Measurements from ENCODE around the gene WFIKKN2.
A peak's percentile ranks its signal among the peaks of the same experiment; 100 is the strongest.
"Not testable (repeated sequence)": the region's sequence is repeated elsewhere in the genome, so short reads cannot be mapped to it uniquely, and the experiment has no call there.

WFIKKN2 gene

GRCh38 chr17:50855708-50856330 lies 20.4 kb downstream of the WFIKKN2 start:
- DNase-seq (ENCODE audit: low read depth): no peak

- DNase-seq (ENCODE audit: low read depth): no peak
These were observed 21.0 kb downstream of the WFIKKN2 start for GRCh38 chr17:50856431-50856830.

GRCh38 chr17:50858486-50859225 lies 23.3 kb downstream of the WFIKKN2 start:
- DNase-seq (ENCODE audit: low read depth): no peak

GRCh38 chr17:50859727-50860126 lies 24.3 kb downstream of the WFIKKN2 start:
- DNase-seq (ENCODE audit: low read depth): not testable (repeated sequence)

- DNase-seq (ENCODE audit: low read depth): no peak
These were observed 25.9 kb downstream of the WFIKKN2 start for GRCh38 chr17:50861334-50861676.

GRCh38 chr17:50861822-50862528 lies 26.6 kb downstream of the WFIKKN2 start:
- no peak for DNase-seq (ENCODE audit: low read depth)

- DNase-seq (ENCODE audit: low read depth): no peak
These were observed 27.9 kb downstream of the WFIKKN2 start for GRCh38 chr17:50863221-50863843.

GRCh38 chr17:50863931-50864330 lies 28.5 kb downstream of the WFIKKN2 start:
- no peak for DNase-seq (ENCODE audit: low read depth)

- DNase-seq (ENCODE audit: low read depth): no peak
These were observed 29.3 kb downstream of the WFIKKN2 start for GRCh38 chr17:50864747-50865059.

GRCh38 chr17:50865060-50865867 lies 29.9 kb downstream of the WFIKKN2 start:
- DNase-seq (ENCODE audit: low read depth): peak; percentile 40

GRCh38 chr17:50865868-50866260 lies 30.5 kb downstream of the WFIKKN2 start:
- no peak for DNase-seq (ENCODE audit: low read depth)

GRCh38 chr17:50866261-50866949 lies 31.0 kb downstream of the WFIKKN2 start, which contains the start of gene TOB1:
TOB1 (minus strand) TSS chr17:50866354; CDS start chr17:50864017, 2,337 bp downstream.
- DNase-seq (ENCODE audit: low read depth): peak; percentile 93

- DNase-seq (ENCODE audit: low read depth): peak; percentile 54
These were observed 31.6 kb downstream of the WFIKKN2 start for GRCh38 chr17:50866950-50867362.

- DNase-seq (ENCODE audit: low read depth): peak; percentile 71
These were observed 32.2 kb downstream of the WFIKKN2 start for GRCh38 chr17:50867363-50868139.

GRCh38 chr17:50868140-50868438 lies 32.7 kb downstream of the WFIKKN2 start:
- DNase-seq (ENCODE audit: low read depth): no peak

- DNase-seq (ENCODE audit: low read depth): no peak
These were observed 33.2 kb downstream of the WFIKKN2 start for GRCh38 chr17:50868602-50869001.

GRCh38 chr17:50871364-50871763 lies 36.0 kb downstream of the WFIKKN2 start:
- peak; percentile 52 for DNase-seq (ENCODE audit: low read depth)

GRCh38 chr17:50871898-50872297 lies 36.5 kb downstream of the WFIKKN2 start:
- no peak for DNase-seq (ENCODE audit: low read depth)

- DNase-seq (ENCODE audit: low read depth): no peak
These were observed 37.5 kb downstream of the WFIKKN2 start for GRCh38 chr17:50872710-50873424.

GRCh38 chr17:50875074-50875473 lies 39.7 kb downstream of the WFIKKN2 start:
- no peak for DNase-seq (ENCODE audit: low read depth)

Measured in T follicular helper cell (primary cell).